ENCODE data around the gene KPNB1.

The KPNB1 gene

GRCh38 chr17:47621293-47622179 is 28.2 kb upstream of the KPNB1 start:
- no peak for ATAC-seq (ENCODE audit: insufficient read depth, low read depth)
- Histone ChIP-seq H3K27me3 (ENCODE audit: insufficient read depth, low read length, poor library complexity) (no peaks in the 10 kb centered on the region), H3K4me1 (ENCODE audit: insufficient read depth, low read length) (no peaks in the 10 kb centered on the region), H2AFZ (ENCODE audit: low read depth, low read length) (no peak overlapping the region), H3K9ac (ENCODE audit: low read depth, low read length) (no peak overlapping the region), H3K36me3 (ENCODE audit: insufficient read depth, low read length) (peaks cover 66% of the 10 kb centered on the region), H3K79me2 (ENCODE audit: insufficient read depth, low read length) (no peaks in the 10 kb centered on the region), H3K9me3 (ENCODE audit: insufficient read depth, low read length, severe bottlenecking) (no peaks in the 10 kb centered on the region), H4K20me1 (ENCODE audit: insufficient read depth, low read length) (no peaks in the 10 kb centered on the region), H3K4me3 (ENCODE audit: low read depth in 1 of 2, low read length in 2 of 2) (no peak overlapping the region), H3K27ac (ENCODE audit: low read length) (no peak overlapping the region), H3K4me2 (ENCODE audit: insufficient read depth, low read length) (no peak overlapping the region)
- TF ChIP-seq CTCF (IDR thresholded peaks at IDR 0.05; ENCODE audit: borderline replicate concordance, extremely low read depth, low read length, poor library complexity, severe bottlenecking) (no peak), EZH2 (IDR thresholded peaks at IDR 0.05; ENCODE audit: borderline replicate concordance, low read depth, low read length, severe bottlenecking) (no peak)
- DNase-seq = no peak

GRCh38 chr17:47622180-47622549 is 27.6 kb upstream of the KPNB1 start:
- ATAC-seq (ENCODE audit: insufficient read depth, low read depth) (no peak), DNase-seq (no peak)
- TF ChIP-seq EZH2 (IDR thresholded peaks at IDR 0.05; ENCODE audit: borderline replicate concordance, low read depth, low read length, severe bottlenecking) = no peak
- no peak for TF ChIP-seq CTCF (IDR thresholded peaks at IDR 0.05; ENCODE audit: borderline replicate concordance, extremely low read depth, low read length, poor library complexity, severe bottlenecking)
- Histone ChIP-seq H3K4me1 (ENCODE audit: insufficient read depth, low read length) (no peaks in the 10 kb centered on the region), H3K27me3 (ENCODE audit: insufficient read depth, low read length, poor library complexity) (no peaks in the 10 kb centered on the region), H3K4me2 (ENCODE audit: insufficient read depth, low read length) (no peak overlapping the region), H4K20me1 (ENCODE audit: insufficient read depth, low read length) (no peaks in the 10 kb centered on the region), H3K36me3 (ENCODE audit: insufficient read depth, low read length) (peaks cover 62% of the 10 kb centered on the region), H3K4me3 (ENCODE audit: low read depth in 1 of 2, low read length in 2 of 2) (no peak overlapping the region), H2AFZ (ENCODE audit: low read depth, low read length) (no peak overlapping the region), H3K27ac (ENCODE audit: low read length) (no peak overlapping the region), H3K79me2 (ENCODE audit: insufficient read depth, low read length) (no peaks in the 10 kb centered on the region), H3K9ac (ENCODE audit: low read depth, low read length) (no peak overlapping the region), H3K9me3 (ENCODE audit: insufficient read depth, low read length, severe bottlenecking) (no peaks in the 10 kb centered on the region)

- H3K4me2 ChIP-seq (ENCODE audit: insufficient read depth, low read length) = no peak overlapping the region
- H3K27me3 ChIP-seq (ENCODE audit: insufficient read depth, low read length, poor library complexity) = no peaks in the 10 kb centered on the region
- no peak overlapping the region for H2AFZ ChIP-seq (ENCODE audit: low read depth, low read length)
- TF ChIP-seq CTCF (IDR thresholded peaks at IDR 0.05; ENCODE audit: borderline replicate concordance, extremely low read depth, low read length, poor library complexity, severe bottlenecking) = no peak
- no peak for TF ChIP-seq EZH2 (IDR thresholded peaks at IDR 0.05; ENCODE audit: borderline replicate concordance, low read depth, low read length, severe bottlenecking)
- H3K9ac ChIP-seq (ENCODE audit: low read depth, low read length) = no peak overlapping the region
- no peak overlapping the region for H3K27ac ChIP-seq (ENCODE audit: low read length)
- H4K20me1 ChIP-seq (ENCODE audit: insufficient read depth, low read length) = no peaks in the 10 kb centered on the region
- DNase-seq = no peak
- H3K4me3 ChIP-seq (ENCODE audit: low read depth in 1 of 2, low read length in 2 of 2) = no peak overlapping the region
- ATAC-seq (ENCODE audit: insufficient read depth, low read depth) = no peak
- no peaks in the 10 kb centered on the region for H3K9me3 ChIP-seq (ENCODE audit: insufficient read depth, low read length, severe bottlenecking)
- H3K79me2 ChIP-seq (ENCODE audit: insufficient read depth, low read length) = no peaks in the 10 kb centered on the region
- no peaks in the 10 kb centered on the region for H3K4me1 ChIP-seq (ENCODE audit: insufficient read depth, low read length)
- H3K36me3 ChIP-seq (ENCODE audit: insufficient read depth, low read length) = peaks cover 40% of the 10 kb centered on the region
These were observed 25.0 kb upstream of the KPNB1 start for GRCh38 chr17:47624727-47625068.
